K562 (cell line): Measurements from ENCODE around the gene MPC1. TPM values are rescaled to one million over a fixed set of nuclear protein-coding genes. Genes with fewer than 3 reads are reported as not detected.

ENCODE experiments used
- ADNP ChIP-seq: fragments of 200-800 bp; sonication (Bioruptor generic); IDR thresholded peaks from 2 replicates; pipeline ENCODE4 v1.6.1; 2016; ENCODE audit warnings: missing genetic modification characterization, missing compliant biosample characterization
- CBX2 ChIP-seq: fragments of 200-600 bp; sonication (generic); IDR thresholded peaks from one replicate; pipeline ENCODE4 v1.6.1; 2012; ENCODE audit warnings: mild to moderate bottlenecking, low read length, inconsistent platforms; ENCODE audit not compliant: insufficient read depth, poor library complexity, severe bottlenecking
- HDGF ChIP-seq: fragments of 450-650 bp; IDR thresholded peaks from 2 replicates; pipeline ENCODE4 v1.6.1; 2016
- MECOM ChIP-seq: fragments of 250-450 bp; sonication (Bioruptor Pico); IDR thresholded peaks from 2 replicates; pipeline ENCODE4 v1.8.0; 2022; ENCODE audit warnings: inconsistent platforms
- MTA3 ChIP-seq: fragments of 450-650 bp; formaldehyde crosslinking; IDR thresholded peaks from 2 replicates; pipeline ENCODE4 v1.6.1; 2017; ENCODE audit warnings: mild to moderate bottlenecking, borderline replicate concordance
- NFE2L1 ChIP-seq: fragments of 450-650 bp; IDR thresholded peaks from 2 replicates; pipeline ENCODE4 v1.6.1; 2016; ENCODE audit warnings: missing genetic modification characterization, low read depth, mild to moderate bottlenecking, missing compliant biosample characterization, moderate library complexity, borderline replicate concordance
- POLR2H ChIP-seq: IDR thresholded peaks from 2 replicates; pipeline ENCODE4 v1.6.1; 2016; ENCODE audit warnings: missing genetic modification characterization, low read depth, mild to moderate bottlenecking, control low read depth, missing compliant biosample characterization, moderate library complexity
- PRPF4 ChIP-seq: fragments of 200-400 bp; formaldehyde crosslinking; IDR thresholded peaks from one replicate; pipeline ENCODE4 v1.6.1; 2017; ENCODE audit warnings: low read length, low read depth, mild to moderate bottlenecking; ENCODE audit not compliant: insufficient read depth, poor library complexity, severe bottlenecking
- RAD51 ChIP-seq: fragments of 450-650 bp; IDR thresholded peaks from 2 replicates; pipeline ENCODE4 v1.7.1; 2016; ENCODE audit warnings: low read depth, mild to moderate bottlenecking, borderline replicate concordance
- SMARCC2 ChIP-seq: fragments of 450-650 bp; IDR thresholded peaks from 2 replicates; pipeline ENCODE4 v1.6.1; 2017; ENCODE audit warnings: antibody characterized with exemption, moderate library complexity, mild to moderate bottlenecking, low read depth
- SRSF7 ChIP-seq: fragments of 200-400 bp; formaldehyde crosslinking; optimal IDR thresholded peaks from 2 replicates; pipeline ENCODE3; 2017; ENCODE audit warnings: mild to moderate bottlenecking, low read depth, low read length
- STAG1 ChIP-seq: sonication (generic); formaldehyde crosslinking; IDR thresholded peaks from 2 replicates; pipeline ENCODE4 v1.5.0; 2020; ENCODE audit warnings: missing genetic modification reagents, borderline replicate concordance
- TBP ChIP-seq: optimal IDR thresholded peaks from 2 replicates; pipeline ENCODE3; 2011; ENCODE audit warnings: low read depth, low read length, improper control_type of control experiment
- TEAD1 ChIP-seq, 2 experiments: fragments of 450-650 bp in 1 of 2; sonication (generic) in 1 of 2; formaldehyde crosslinking; IDR thresholded peaks; 2 replicates each; pipeline versions ENCODE4 v1.4.0 to v1.8.0; 2020 to 2022; ENCODE audit warnings: mild to moderate bottlenecking in 2 of 2, missing genetic modification reagents in 1 of 2
- ZKSCAN3 ChIP-seq: fragments of 250-450 bp; sonication (Bioruptor Pico); IDR thresholded peaks from 2 replicates; pipeline ENCODE4 v1.4.0; 2020
- ZNF764 ChIP-seq: fragments of 250-450 bp; sonication (Bioruptor Pico); IDR thresholded peaks from 2 replicates; pipeline ENCODE4 v1.4.0; 2020; ENCODE audit warnings: low read depth, mild to moderate bottlenecking, moderate library complexity
- ZNF785 ChIP-seq: fragments of 250-450 bp; sonication (Bioruptor Pico); IDR thresholded peaks from 2 replicates; pipeline ENCODE4 v1.4.0; 2020; ENCODE audit warnings: mild to moderate bottlenecking
- polyA plus RNA-seq, 8 experiments: library from polyadenylated mRNA; depleted of rRNA in 4 of 8; stranded (reverse) in 5 of 8; unstranded in 3 of 8; fragments of >200 nt; fragmentation: Nextera tagmentation in 2 of 8; fragmentation: Illumina TruSeq in 1 of 8; extraction: Ambion mirVana in 2 of 8; extraction: Trizol in 1 of 8; gene quantifications; 2 replicates each; pipeline versions ENCODE4 v1.2.1 to v1.2.3, GENCODE V29; 2011 to 2014; ENCODE audit warnings: inconsistent platforms in 1 of 8, missing spikeins in 1 of 8
- total RNA-seq, 7 experiments: library from RNA; depleted of rRNA in 6 of 7; stranded (reverse); fragments of >200 nt in 6 of 7; fragmentation: Illumina TruSeq in 2 of 7; extraction: Trizol in 2 of 7; gene quantifications; 2 replicates each; pipeline versions ENCODE4 v1.2.1 to v1.2.3, GENCODE V29; 2011 to 2021; ENCODE audit warnings: low replicate concordance in 1 of 7
- TF ChIP-seq, protein P1 (sequence below): fragments of 150-350 bp; IDR thresholded peaks from 2 replicates; pipeline ENCODE4 v1.6.1; 2014; ENCODE audit warnings: low read depth, mild to moderate bottlenecking, low read length, borderline replicate concordance
- TF ChIP-seq, protein P2 (sequence below): fragments of 450-650 bp; IDR thresholded peaks from 2 replicates; pipeline ENCODE4 v1.6.1; 2017; ENCODE audit warnings: antibody characterized with exemption
- TF ChIP-seq, protein P3 (sequence below), 2 experiments: fragments of 450-650 bp; conservative IDR thresholded peaks; 2 replicates each; pipeline ENCODE4 v1.6.1; 2017; ENCODE audit warnings: mild to moderate bottlenecking in 2 of 2, moderate library complexity in 2 of 2

Gene MPC1
- total and polyA plus RNA-seq, 9 of the 15 experiments (the other 6 are each of a cell fraction or from before 2014, with no cell fraction given), result 78.6 to 185 (median 138) TPM

DNA sequence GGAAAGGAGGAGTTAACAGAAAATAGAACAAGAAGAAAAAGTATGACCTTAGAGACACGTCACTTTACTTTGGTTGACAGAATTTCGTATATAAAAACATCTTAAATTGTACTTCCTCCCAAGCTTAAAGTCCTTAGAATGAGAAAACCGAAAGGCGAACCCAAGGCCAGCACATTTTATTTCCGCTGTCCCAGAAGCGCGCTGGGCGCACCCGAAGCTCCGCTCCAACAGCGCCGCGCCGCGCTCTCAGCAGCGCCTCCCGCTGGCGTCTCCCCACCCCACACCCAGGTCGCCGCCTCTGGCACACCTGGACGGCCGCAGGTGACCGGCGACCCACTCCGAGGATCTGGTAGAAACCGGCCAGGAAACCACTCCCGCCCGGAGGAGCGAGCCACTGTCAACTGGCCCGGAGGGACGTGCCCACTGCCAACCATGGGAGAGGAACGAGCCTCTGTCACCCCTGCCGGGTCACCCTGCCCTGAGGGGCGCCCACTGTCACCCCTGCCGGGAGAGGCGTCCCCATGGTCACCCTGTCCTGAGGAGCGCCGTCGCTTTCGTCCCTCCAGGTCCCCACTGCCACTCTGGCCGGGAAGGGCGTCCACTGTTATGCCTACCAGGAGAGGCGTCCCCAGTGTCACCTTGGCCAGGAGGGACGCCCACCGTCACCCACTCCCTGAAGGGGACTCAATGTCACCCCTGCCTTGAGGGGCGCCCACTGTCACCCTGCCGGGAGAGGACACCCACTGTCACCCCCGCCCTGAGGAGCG lies 824 bp downstream of the MPC1 start (continued):
- TF ChIP-seq SMARCC2 (0 out of 2 replicates have a peak, but pooled peaks have one; percentile 10), RAD51 (no peak), ZNF785 (CRISPR knock-in tag) (no peak), SRSF7 (no peak), MECOM (no peak), HDGF (no peak), ADNP (tag) (peak; percentile 75), CBX2 (no peak), MTA3 (peak; percentile 80; the same call in 1 of the 2 replicates), ZNF764 (CRISPR knock-in tag) (peak; percentile 95), TBP (no peak), TEAD1 (CRISPR knock-in tag; IDR thresholded peaks at IDR 0.05) (no peak), ZKSCAN3 (CRISPR knock-in tag) (no peak), STAG1 (CRISPR knock-in tag) (no peak; the same call in 1 of the 2 replicates), PRPF4 (no peak), POLR2H (tag) (no peak), NFE2L1 (tag) (no peak)
- TF ChIP-seq, protein P1, sequence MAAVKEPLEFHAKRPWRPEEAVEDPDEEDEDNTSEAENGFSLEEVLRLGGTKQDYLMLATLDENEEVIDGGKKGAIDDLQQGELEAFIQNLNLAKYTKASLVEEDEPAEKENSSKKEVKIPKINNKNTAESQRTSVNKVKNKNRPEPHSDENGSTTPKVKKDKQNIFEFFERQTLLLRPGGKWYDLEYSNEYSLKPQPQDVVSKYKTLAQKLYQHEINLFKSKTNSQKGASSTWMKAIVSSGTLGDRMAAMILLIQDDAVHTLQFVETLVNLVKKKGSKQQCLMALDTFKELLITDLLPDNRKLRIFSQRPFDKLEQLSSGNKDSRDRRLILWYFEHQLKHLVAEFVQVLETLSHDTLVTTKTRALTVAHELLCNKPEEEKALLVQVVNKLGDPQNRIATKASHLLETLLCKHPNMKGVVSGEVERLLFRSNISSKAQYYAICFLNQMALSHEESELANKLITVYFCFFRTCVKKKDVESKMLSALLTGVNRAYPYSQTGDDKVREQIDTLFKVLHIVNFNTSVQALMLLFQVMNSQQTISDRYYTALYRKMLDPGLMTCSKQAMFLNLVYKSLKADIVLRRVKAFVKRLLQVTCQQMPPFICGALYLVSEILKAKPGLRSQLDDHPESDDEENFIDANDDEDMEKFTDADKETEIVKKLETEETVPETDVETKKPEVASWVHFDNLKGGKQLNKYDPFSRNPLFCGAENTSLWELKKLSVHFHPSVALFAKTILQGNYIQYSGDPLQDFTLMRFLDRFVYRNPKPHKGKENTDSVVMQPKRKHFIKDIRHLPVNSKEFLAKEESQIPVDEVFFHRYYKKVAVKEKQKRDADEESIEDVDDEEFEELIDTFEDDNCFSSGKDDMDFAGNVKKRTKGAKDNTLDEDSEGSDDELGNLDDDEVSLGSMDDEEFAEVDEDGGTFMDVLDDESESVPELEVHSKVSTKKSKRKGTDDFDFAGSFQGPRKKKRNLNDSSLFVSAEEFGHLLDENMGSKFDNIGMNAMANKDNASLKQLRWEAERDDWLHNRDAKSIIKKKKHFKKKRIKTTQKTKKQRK, result no peak
- TF ChIP-seq, protein P2, sequence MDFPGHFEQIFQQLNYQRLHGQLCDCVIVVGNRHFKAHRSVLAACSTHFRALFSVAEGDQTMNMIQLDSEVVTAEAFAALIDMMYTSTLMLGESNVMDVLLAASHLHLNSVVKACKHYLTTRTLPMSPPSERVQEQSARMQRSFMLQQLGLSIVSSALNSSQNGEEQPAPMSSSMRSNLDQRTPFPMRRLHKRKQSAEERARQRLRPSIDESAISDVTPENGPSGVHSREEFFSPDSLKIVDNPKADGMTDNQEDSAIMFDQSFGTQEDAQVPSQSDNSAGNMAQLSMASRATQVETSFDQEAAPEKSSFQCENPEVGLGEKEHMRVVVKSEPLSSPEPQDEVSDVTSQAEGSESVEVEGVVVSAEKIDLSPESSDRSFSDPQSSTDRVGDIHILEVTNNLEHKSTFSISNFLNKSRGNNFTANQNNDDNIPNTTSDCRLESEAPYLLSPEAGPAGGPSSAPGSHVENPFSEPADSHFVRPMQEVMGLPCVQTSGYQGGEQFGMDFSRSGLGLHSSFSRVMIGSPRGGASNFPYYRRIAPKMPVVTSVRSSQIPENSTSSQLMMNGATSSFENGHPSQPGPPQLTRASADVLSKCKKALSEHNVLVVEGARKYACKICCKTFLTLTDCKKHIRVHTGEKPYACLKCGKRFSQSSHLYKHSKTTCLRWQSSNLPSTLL, result no peak
- TF ChIP-seq, protein P3, sequence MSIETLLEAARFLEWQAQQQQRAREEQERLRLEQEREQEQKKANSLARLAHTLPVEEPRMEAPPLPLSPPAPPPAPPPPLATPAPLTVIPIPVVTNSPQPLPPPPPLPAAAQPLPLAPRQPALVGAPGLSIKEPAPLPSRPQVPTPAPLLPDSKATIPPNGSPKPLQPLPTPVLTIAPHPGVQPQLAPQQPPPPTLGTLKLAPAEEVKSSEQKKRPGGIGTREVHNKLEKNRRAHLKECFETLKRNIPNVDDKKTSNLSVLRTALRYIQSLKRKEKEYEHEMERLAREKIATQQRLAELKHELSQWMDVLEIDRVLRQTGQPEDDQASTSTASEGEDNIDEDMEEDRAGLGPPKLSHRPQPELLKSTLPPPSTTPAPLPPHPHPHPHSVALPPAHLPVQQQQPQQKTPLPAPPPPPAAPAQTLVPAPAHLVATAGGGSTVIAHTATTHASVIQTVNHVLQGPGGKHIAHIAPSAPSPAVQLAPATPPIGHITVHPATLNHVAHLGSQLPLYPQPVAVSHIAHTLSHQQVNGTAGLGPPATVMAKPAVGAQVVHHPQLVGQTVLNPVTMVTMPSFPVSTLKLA (conservative IDR thresholded peaks at IDR 0.05), result peak; percentile 39 to 70; a peak in 2 of 4 replicates
